SJSA1 (cell line): ENCODE results near the gene ETFB. TPM values are rescaled to one million over a fixed set of nuclear protein-coding genes. Genes with fewer than 3 reads are reported as not detected.

ENCODE experiments used
- DNase-seq, 2 experiments: peaks; one replicate each; pipeline ENCODE4 v3.0.0-alpha.2; 2015 to 2020; ENCODE audit warnings: low spot score in 2 of 2, low read depth in 1 of 2
- H3K27ac ChIP-seq: fragments of 250-450 bp; sonication (Bioruptor Pico); 2 replicates; pipeline ENCODE4 v1.5.1; 2020; ENCODE audit warnings: mild to moderate bottlenecking, moderate library complexity
- H3K27me3 ChIP-seq: fragments of 250-450 bp; sonication (Bioruptor Pico); replicated peaks from 2 replicates; pipeline ENCODE4 v1.5.1; 2020; ENCODE audit warnings: mild to moderate bottlenecking, moderate library complexity
- H3K36me3 ChIP-seq: fragments of 250-450 bp; sonication (Bioruptor Pico); 2 replicates; pipeline ENCODE4 v1.5.1; 2020; ENCODE audit warnings: mild to moderate bottlenecking
- H3K4me1 ChIP-seq: fragments of 250-450 bp; sonication (Bioruptor Pico); replicated peaks from 2 replicates; pipeline ENCODE4 v1.6.1; 2021; ENCODE audit warnings: mild to moderate bottlenecking
- H3K4me3 ChIP-seq: fragments of 250-450 bp; sonication (Bioruptor Pico); 2 replicates; pipeline ENCODE4 v1.5.1; 2020; ENCODE audit warnings: mild to moderate bottlenecking
- H3K9me3 ChIP-seq: fragments of 250-450 bp; sonication (Bioruptor Pico); replicated peaks from 2 replicates; pipeline ENCODE4 v1.5.1; 2020; ENCODE audit warnings: mild to moderate bottlenecking
- total RNA-seq: library from RNA; depleted of rRNA; stranded (reverse); fragments of >200 nt; shearing (Covaris generic); gene quantifications from 2 replicates; pipeline ENCODE4 v1.2.3, GENCODE V29; 2014

The ETFB gene
- total RNA-seq, 1 experiment from 2014 or later, result 91.4 TPM

DNA sequence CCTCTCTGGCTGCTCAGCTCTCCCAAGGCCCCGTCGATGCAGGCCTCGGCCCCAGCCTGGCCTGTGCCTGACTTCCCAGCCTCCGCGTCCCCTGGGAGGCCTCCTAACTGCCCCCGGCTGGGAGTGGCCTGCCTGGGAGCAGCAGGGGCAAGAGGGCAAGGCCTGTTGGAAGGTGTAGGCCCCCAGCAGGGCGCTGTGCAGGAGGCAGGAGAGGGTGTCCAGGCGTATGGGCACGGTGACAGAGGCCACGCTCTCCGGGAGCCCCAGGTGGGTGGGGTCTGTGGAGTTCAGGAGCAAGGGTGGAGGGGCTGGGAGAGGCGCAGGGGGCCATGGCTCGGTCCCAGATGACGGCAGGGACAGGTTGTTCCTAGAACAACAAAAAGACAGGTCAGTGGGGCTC, 23.0 kb upstream of the ETFB start:
- no peaks in the 10 kb centered on the region for H3K27me3 ChIP-seq
- no peak overlapping the region for H3K27ac ChIP-seq
- no peaks in the 10 kb centered on the region for H3K9me3 ChIP-seq
- H3K36me3 ChIP-seq, result no peaks in the 10 kb centered on the region
- no peaks in the 10 kb centered on the region for H3K4me1 ChIP-seq
- DNase-seq, result no peak
- H3K4me3 ChIP-seq, result no peak overlapping the region

GRCh38 chr19:51387924-51388389, 21.8 kb upstream of the ETFB start, which contains the start of gene LIM2:
Gene LIM2, minus strand, starts transcription at chr19:51387974. Its CDS starts 531 bp downstream, at chr19:51387443.
- no peak for DNase-seq
- Histone ChIP-seq H3K27ac (no peak within 1 kb of the TSS), H3K9me3 (no peaks in the 10 kb centered on the region), H3K27me3 (no peaks in the 10 kb centered on the region), H3K4me1 (no peaks in the 10 kb centered on the region), H3K4me3 (no peak within 1 kb of the TSS), H3K36me3 (no peaks in the 10 kb centered on the region)

- Histone ChIP-seq H3K9me3 (no peaks in the 10 kb centered on the region), H3K36me3 (no peaks in the 10 kb centered on the region), H3K27ac (no peak overlapping the region), H3K4me1 (no peaks in the 10 kb centered on the region), H3K4me3 (no peak overlapping the region), H3K27me3 (no peaks in the 10 kb centered on the region)
- no peak for DNase-seq
Observed at GRCh38 chr19:51386882-51387520, 20.8 kb upstream of the ETFB start.

GRCh38 chr19:51382004-51382403, 15.8 kb upstream of the ETFB start:
- Histone ChIP-seq H3K27me3 (no peaks in the 10 kb centered on the region), H3K4me3 (no peak overlapping the region), H3K36me3 (no peaks in the 10 kb centered on the region), H3K4me1 (no peaks in the 10 kb centered on the region), H3K27ac (no peak overlapping the region), H3K9me3 (no peaks in the 10 kb centered on the region; the same call in 1 of the 2 replicates)
- no peak for DNase-seq

- no peaks in the 10 kb centered on the region for H3K4me1 ChIP-seq
- no peak for DNase-seq
- H3K36me3 ChIP-seq, result no peaks in the 10 kb centered on the region
- H3K4me3 ChIP-seq, result no peak overlapping the region
- H3K9me3 ChIP-seq, result no peaks in the 10 kb centered on the region; the same call in 1 of the 2 replicates
- H3K27ac ChIP-seq, result no peak overlapping the region
- no peaks in the 10 kb centered on the region for H3K27me3 ChIP-seq
Observed at GRCh38 chr19:51380379-51380778, 14.2 kb upstream of the ETFB start.

GRCh38 chr19:51377422-51377821, 11.2 kb upstream of the ETFB start:
- DNase-seq, result no peak
- Histone ChIP-seq H3K27ac (no peak overlapping the region), H3K4me1 (no peaks in the 10 kb centered on the region), H3K9me3 (no peaks in the 10 kb centered on the region; the same call in 1 of the 2 replicates), H3K4me3 (no peak overlapping the region), H3K36me3 (no peaks in the 10 kb centered on the region), H3K27me3 (no peaks in the 10 kb centered on the region)

GRCh38 chr19:51375504-51376221, 9.5 kb upstream of the ETFB start:
- Histone ChIP-seq H3K4me3 (no peak overlapping the region), H3K36me3 (no peaks in the 10 kb centered on the region), H3K9me3 (no peaks in the 10 kb centered on the region), H3K27ac (no peak overlapping the region), H3K4me1 (no peaks in the 10 kb centered on the region), H3K27me3 (no peaks in the 10 kb centered on the region)
- DNase-seq, result no peak

- DNase-seq, result no peak
- Histone ChIP-seq H3K27ac (no peak within 1 kb of the TSS), H3K4me3 (no peak within 1 kb of the TSS), H3K36me3 (peaks cover 1% of the 10 kb centered on the region), H3K4me1 (peaks cover 8% of the 10 kb centered on the region), H3K27me3 (no peaks in the 10 kb centered on the region), H3K9me3 (no peaks in the 10 kb centered on the region)
Observed at GRCh38 chr19:51372649-51373504, 6.7 kb upstream of the ETFB start, which contains the start of gene NKG7. Gene NKG7, minus strand, starts transcription at chr19:51372654. Its CDS starts 119 bp downstream, at chr19:51372535.

GRCh38 chr19:51372021-51372648, 5.9 kb upstream of the ETFB start:
- H3K4me1 ChIP-seq, result peaks cover 10% of the 10 kb centered on the region
- no peak for DNase-seq
- peaks cover 3% of the 10 kb centered on the region for H3K36me3 ChIP-seq
- no peak overlapping the region for H3K4me3 ChIP-seq
- no peak overlapping the region for H3K27ac ChIP-seq
- H3K27me3 ChIP-seq, result no peaks in the 10 kb centered on the region
- H3K9me3 ChIP-seq, result no peaks in the 10 kb centered on the region

DNA sequence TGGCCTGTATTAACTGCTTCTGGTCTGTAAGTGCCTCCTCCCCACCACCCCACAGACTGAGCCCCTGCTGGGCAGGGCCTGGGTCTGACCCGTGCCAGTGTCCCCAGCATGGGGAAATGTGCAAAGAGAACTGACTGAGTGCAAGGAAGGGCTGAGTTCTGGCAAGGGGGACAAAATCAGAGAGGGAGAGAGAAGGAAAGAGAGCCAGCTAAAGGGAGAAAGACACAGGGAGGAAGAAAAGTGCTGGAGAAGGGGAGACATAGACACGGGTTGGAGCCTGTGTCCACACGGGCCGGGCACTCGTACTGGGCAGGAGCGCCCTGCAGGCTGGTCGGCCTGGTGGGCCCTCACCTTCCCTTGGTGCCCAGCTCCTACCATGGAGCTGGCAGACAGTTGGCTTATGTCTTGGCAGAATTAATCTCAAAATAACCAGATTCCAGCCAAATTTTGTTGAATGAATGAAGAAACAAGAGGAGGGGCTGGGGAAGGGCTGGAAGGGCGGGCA, 5.0 kb upstream of the ETFB start:
- DNase-seq, result no peak
- peaks cover 16% of the 10 kb centered on the region for H3K4me1 ChIP-seq
- H3K27ac ChIP-seq, result no peak overlapping the region
- peaks cover 3% of the 10 kb centered on the region for H3K36me3 ChIP-seq
- H3K4me3 ChIP-seq, result no peak overlapping the region
- H3K27me3 ChIP-seq, result no peaks in the 10 kb centered on the region
- H3K9me3 ChIP-seq, result no peaks in the 10 kb centered on the region

GRCh38 chr19:51370230-51370629, 4.0 kb upstream of the ETFB start:
- Histone ChIP-seq H3K27me3 (no peaks in the 10 kb centered on the region), H3K36me3 (peaks cover 3% of the 10 kb centered on the region), H3K4me1 (peaks cover 24% of the 10 kb centered on the region), H3K9me3 (no peaks in the 10 kb centered on the region), H3K4me3 (no peak overlapping the region), H3K27ac (no peak overlapping the region)
- no peak for DNase-seq

DNA sequence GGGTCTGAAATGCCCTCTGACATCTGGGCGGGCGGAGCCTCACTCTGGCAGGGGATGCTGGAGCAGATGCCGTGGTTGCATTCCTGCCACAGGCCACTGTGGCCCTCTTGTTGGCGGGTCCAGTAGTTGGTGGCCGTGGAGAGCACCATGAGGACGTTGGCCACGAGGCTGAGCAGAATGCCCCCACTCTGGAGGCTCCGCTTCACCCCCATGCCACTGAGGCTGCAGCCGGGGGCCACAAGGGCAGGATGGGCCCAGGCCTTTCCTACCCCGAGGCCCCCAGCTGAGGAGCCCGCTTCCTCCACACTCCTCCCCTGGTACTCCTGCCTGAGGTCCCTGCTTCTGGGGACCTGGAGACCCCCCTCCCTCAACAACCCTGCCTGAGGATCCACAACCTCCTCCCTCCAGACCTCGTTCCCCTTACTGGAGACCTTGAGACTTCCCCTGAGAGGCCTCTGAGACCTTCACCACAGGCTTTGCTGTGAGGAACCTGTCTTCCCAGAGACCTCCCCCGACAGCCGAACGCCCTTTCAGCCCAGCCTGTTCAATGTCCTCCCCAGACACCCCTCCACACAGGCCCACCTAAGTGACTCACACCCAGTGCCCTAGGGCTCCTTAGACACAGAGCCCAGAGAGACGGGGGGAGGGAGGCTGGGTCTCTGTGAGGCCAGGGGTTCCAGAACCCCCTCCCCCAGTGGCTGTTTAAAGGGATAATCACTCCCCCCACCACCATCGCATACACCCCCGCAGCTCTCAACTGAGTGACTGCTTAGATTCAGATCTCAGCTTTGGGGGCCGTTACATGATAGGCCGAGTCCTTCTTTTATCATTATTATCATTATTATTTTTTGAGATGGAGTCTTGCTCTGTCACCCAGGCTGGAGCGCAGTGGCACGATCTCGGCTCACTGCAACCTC, 2.4 kb upstream of the ETFB start, which contains the start of gene CLDND2:
TSS of gene CLDND2 (minus strand) at position 638 of the 917 bp plus-strand sequence. CDS start at position 212, 426 bp downstream.
- Histone ChIP-seq H3K9me3 (no peaks in the 10 kb centered on the region), H3K36me3 (peaks cover 3% of the 10 kb centered on the region), H3K4me3 (peak within 1 kb of the TSS; percentile 67), H3K4me1 (peaks cover 40% of the 10 kb centered on the region), H3K27me3 (no peaks in the 10 kb centered on the region), H3K27ac (peak within 1 kb of the TSS; percentile 60)
- DNase-seq, result no peak
